COLO668 (cell line): ENCODE data around the gene SKAP2.

Experiments used
- DNase-seq: peaks from one replicate; lab custom pipeline; 2025; ENCODE audit not compliant: unreplicated experiment; lab: John Stamatoyannopoulos, UW

The SKAP2 gene

GRCh38 chr7:26698194-26698593 is 166.2 kb downstream of the SKAP2 start:
- no peak for DNase-seq

GRCh38 chr7:26696978-26697377 is 167.4 kb downstream of the SKAP2 start:
- no peak for DNase-seq

GRCh38 chr7:26696161-26696560 is 168.2 kb downstream of the SKAP2 start:
- no peak for DNase-seq

GRCh38 chr7:26694713-26695112 is 169.7 kb downstream of the SKAP2 start:
- no peak for DNase-seq

- no peak for DNase-seq
Measured at GRCh38 chr7:26694141-26694540, 170.2 kb downstream of the SKAP2 start.

- DNase-seq, result no peak
Measured at GRCh38 chr7:26691886-26692285, 172.5 kb downstream of the SKAP2 start.

GRCh38 chr7:26691406-26691805 is 173.0 kb downstream of the SKAP2 start:
- no peak for DNase-seq

GRCh38 chr7:26690135-26690805 is 174.1 kb downstream of the SKAP2 start:
- no peak for DNase-seq

- no peak for DNase-seq
Measured at GRCh38 chr7:26688936-26689506, 175.4 kb downstream of the SKAP2 start.

GRCh38 chr7:26688388-26688787 is 176.0 kb downstream of the SKAP2 start:
- DNase-seq, result no peak

- DNase-seq, result no peak
Measured at GRCh38 chr7:26687032-26687431, 177.4 kb downstream of the SKAP2 start.

GRCh38 chr7:26686448-26686981 is 177.9 kb downstream of the SKAP2 start:
- no peak for DNase-seq

GRCh38 chr7:26685606-26686005 is 178.8 kb downstream of the SKAP2 start:
- DNase-seq, result no peak

GRCh38 chr7:26684447-26684846 is 179.9 kb downstream of the SKAP2 start:
- DNase-seq, result no peak

GRCh38 chr7:26683277-26683676 is 181.1 kb downstream of the SKAP2 start:
- DNase-seq, result no peak

- DNase-seq, result no peak
Measured at GRCh38 chr7:26681819-26682418, 182.5 kb downstream of the SKAP2 start.

GRCh38 chr7:26680587-26680986 is 183.8 kb downstream of the SKAP2 start:
- DNase-seq, result no peak

GRCh38 chr7:26675143-26675887 is 189.1 kb downstream of the SKAP2 start:
- no peak for DNase-seq

GRCh38 chr7:26673858-26674257 is 190.5 kb downstream of the SKAP2 start:
- DNase-seq, result no peak

GRCh38 chr7:26673271-26673670 is 191.1 kb downstream of the SKAP2 start:
- DNase-seq, result no peak

- no peak for DNase-seq
Measured at GRCh38 chr7:26670841-26671240, 193.5 kb downstream of the SKAP2 start.

GRCh38 chr7:26670290-26670689 is 194.1 kb downstream of the SKAP2 start:
- no peak for DNase-seq
